Activated T-helper 17 cell treated with anti-CD3 and anti-CD28 coated beads, Interleukin-2, amount 50 U/mL, for 72 hours (primary cell): ENCODE results near the gene GUK1. TPM values are rescaled to one million over a fixed set of nuclear protein-coding genes. Genes with fewer than 3 reads are reported as not detected.

Experiments
- ATAC-seq: fragments of 150-1000 bp; cut with Tn5 transposase; replicated peaks from 2 replicates; pipeline ENCODE4 v1.10.0; 2021; ENCODE audit warnings: mild to moderate bottlenecking, moderate library complexity
- H3K27ac Mint-ChIP-seq: one replicate; pipeline ENCODE4 v1.8.0; 2022; ENCODE audit warnings: mixed read lengths
- H3K27me3 Mint-ChIP-seq: one replicate; pipeline ENCODE4 v1.8.0; 2022; ENCODE audit warnings: mixed read lengths
- H3K36me3 Mint-ChIP-seq: one replicate; pipeline ENCODE4 v1.8.0; 2022; ENCODE audit warnings: low read depth, mild to moderate bottlenecking, mixed read lengths
- H3K4me1 Mint-ChIP-seq: one replicate; pipeline ENCODE4 v1.8.0; 2022; ENCODE audit warnings: mixed read lengths
- H3K4me3 Mint-ChIP-seq: one replicate; pipeline ENCODE4 v1.8.0; 2022; ENCODE audit warnings: mild to moderate bottlenecking, mixed read lengths
- H3K9me3 Mint-ChIP-seq: one replicate; pipeline ENCODE4 v1.8.0; 2022; ENCODE audit warnings: mixed read lengths
- total RNA-seq, 2 donors: library from RNA; stranded (reverse); gene quantifications; one replicate each; pipeline ENCODE4 v1.2.3, GENCODE V29; 2022

The GUK1 gene
- total RNA-seq, 2 donors from 2014 or later = 284 to 285 TPM

DNA sequence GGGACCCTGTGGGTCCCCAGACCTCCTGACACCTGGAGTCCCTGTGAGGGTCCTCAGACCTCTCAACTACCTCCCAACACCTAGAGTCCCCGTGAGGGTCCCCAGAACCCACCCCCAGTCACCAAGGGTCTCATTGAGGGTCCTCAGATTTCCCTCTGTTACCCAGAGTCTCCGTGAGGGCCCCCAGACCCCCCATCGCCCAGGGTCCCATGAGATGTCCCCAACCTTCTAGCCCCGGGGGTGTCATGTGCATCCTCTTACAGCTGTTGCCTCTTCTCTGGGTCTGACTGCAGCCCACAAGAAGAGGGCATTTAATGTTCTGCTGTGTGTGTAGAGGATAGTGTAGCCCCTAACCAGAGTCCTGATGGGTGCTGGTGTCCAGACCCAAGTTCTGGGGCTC is 7.7 kb downstream of the GUK1 start:
- no peak overlapping the region for H3K27ac Mint-ChIP-seq
- no peaks in the 10 kb centered on the region for H3K27me3 Mint-ChIP-seq
- no peak overlapping the region for H3K4me3 Mint-ChIP-seq
- H3K9me3 Mint-ChIP-seq = no peaks in the 10 kb centered on the region
- no peak for ATAC-seq
- H3K36me3 Mint-ChIP-seq = peaks cover 32% of the 10 kb centered on the region
- peaks cover 14% of the 10 kb centered on the region for H3K4me1 Mint-ChIP-seq

DNA sequence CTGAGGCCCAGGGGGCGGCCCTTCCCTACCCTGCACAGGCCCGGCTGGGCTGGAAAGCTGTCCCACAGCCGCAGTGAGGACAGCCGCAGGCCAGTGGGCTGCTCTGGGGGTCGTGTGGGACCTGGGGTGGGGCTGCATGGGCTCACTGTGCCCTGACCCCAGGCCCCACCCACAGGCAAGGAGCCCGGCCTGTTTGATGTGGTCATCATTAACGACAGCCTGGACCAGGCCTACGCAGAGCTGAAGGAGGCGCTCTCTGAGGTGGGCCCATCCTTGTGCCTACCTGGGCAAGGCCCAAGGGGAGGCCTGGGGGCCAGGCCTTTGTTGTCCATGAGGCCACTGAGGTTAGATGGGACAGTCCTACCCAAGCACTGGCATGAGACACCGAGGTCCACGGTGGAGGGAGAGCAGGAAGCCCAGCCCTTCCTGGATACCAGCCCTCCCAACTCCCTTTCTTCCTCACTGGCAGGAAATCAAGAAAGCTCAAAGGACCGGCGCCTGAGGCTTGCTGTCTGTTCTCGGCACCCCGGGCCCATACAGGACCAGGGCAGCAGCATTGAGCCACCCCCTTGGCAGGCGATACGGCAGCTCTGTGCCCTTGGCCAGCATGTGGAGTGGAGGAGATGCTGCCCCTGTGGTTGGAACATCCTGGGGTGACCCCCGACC is 8.2 kb downstream of the GUK1 start:
- Mint-ChIP-seq H3K4me1 (peaks cover 9% of the 10 kb centered on the region), H3K27me3 (no peaks in the 10 kb centered on the region), H3K27ac (no peak overlapping the region), H3K4me3 (no peak overlapping the region), H3K36me3 (peaks cover 27% of the 10 kb centered on the region), H3K9me3 (no peaks in the 10 kb centered on the region)
- no peak for ATAC-seq

DNA sequence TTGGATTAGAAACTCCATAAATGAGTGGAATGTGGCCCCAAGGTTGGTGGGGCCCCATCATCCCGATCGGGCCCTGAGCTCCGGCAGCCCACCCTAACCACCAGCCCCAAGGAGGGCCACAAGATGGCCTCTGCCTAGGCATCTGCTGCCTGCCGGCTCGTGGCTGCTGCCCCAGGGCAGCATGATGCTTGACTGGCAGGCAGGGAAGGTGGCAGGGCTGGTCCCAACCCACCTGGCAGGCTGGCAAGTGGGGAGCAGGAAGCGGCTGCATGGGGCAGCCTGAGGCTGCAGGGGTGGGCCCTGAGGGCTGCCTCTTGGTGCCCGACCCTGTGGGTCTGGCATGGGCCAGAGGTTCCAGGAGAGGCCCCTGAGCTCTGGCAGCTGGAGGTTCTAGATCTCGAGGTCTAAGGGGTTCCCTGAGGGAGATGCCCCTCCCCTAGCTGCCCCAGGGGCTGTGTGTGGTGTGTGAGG is 8.9 kb downstream of the GUK1 start:
- no peaks in the 10 kb centered on the region for H3K27me3 Mint-ChIP-seq
- ATAC-seq = no peak
- H3K27ac Mint-ChIP-seq = no peak overlapping the region
- peaks cover 20% of the 10 kb centered on the region for H3K36me3 Mint-ChIP-seq
- H3K9me3 Mint-ChIP-seq = no peaks in the 10 kb centered on the region
- peaks cover 3% of the 10 kb centered on the region for H3K4me1 Mint-ChIP-seq
- no peak overlapping the region for H3K4me3 Mint-ChIP-seq

DNA sequence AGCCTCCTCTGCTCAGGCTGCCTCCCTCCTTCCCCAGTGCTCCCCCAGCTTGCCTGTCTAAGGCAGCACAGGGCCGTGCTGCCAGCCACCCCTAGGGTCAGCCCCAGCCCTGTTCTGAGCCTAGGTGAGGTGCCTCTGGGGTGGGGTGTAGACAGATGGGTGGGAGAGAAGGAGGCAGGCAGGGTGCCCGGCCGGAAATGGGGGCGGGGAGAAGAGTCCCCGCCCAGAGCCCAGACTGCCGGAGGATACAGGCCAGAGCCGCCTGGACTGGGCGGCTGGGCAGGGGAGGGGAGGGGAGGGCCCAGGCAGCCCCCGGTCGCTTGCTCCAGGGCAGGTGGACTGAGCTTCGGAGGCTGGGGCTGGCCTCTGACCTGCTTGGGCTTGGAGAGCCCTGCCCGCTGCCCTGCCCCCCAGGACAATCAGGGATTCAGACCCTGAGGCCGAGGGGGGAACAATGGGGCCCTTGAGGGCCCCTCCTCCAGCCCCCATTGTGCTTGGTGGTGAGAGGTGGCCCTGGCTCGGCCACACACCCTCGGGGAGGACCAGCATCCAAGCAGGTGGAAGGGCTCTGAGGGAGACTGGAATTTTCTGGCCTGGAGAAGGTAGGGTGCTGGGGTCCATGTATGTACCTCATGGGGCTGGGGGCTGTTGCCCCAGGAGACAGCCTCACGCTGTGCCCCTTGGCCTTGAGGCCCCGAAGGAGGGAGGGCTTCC is 9.5 kb downstream of the GUK1 start, which contains the start of gene GJC2:
Gene GJC2, plus strand, starts transcription at position 525 of the 714 bp plus-strand sequence. CDS start 7,829 bp downstream, outside the sequence.
- Mint-ChIP-seq H3K4me1 (no peaks in the 10 kb centered on the region), H3K36me3 (peaks cover 20% of the 10 kb centered on the region), H3K4me3 (no peak within 1 kb of the TSS), H3K27ac (no peak within 1 kb of the TSS), H3K27me3 (no peaks in the 10 kb centered on the region), H3K9me3 (no peaks in the 10 kb centered on the region)
- ATAC-seq = peak; percentile 5

DNA sequence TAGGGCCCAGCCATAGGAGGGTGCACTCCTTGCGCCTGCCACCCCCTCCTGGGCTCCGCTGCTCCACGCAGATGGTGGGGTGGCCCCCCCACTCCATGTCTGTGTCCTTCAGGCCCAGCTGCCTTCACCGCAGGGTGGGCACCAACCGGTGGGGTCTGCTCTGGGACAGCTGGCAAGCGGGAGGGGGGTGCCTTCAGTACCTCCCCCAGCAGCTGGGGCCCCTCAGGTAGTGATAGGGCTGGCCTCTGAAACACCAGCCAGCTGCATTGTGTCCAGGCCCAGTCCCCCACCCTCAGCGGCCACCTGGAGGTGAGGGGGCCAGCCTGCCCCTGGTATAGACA is 10.0 kb downstream of the GUK1 start:
- ATAC-seq = no peak
- H3K9me3 Mint-ChIP-seq = no peaks in the 10 kb centered on the region
- peaks cover 15% of the 10 kb centered on the region for H3K36me3 Mint-ChIP-seq
- no peak overlapping the region for H3K4me3 Mint-ChIP-seq
- peaks cover 5% of the 10 kb centered on the region for H3K4me1 Mint-ChIP-seq
- H3K27ac Mint-ChIP-seq = no peak overlapping the region
- no peaks in the 10 kb centered on the region for H3K27me3 Mint-ChIP-seq

DNA sequence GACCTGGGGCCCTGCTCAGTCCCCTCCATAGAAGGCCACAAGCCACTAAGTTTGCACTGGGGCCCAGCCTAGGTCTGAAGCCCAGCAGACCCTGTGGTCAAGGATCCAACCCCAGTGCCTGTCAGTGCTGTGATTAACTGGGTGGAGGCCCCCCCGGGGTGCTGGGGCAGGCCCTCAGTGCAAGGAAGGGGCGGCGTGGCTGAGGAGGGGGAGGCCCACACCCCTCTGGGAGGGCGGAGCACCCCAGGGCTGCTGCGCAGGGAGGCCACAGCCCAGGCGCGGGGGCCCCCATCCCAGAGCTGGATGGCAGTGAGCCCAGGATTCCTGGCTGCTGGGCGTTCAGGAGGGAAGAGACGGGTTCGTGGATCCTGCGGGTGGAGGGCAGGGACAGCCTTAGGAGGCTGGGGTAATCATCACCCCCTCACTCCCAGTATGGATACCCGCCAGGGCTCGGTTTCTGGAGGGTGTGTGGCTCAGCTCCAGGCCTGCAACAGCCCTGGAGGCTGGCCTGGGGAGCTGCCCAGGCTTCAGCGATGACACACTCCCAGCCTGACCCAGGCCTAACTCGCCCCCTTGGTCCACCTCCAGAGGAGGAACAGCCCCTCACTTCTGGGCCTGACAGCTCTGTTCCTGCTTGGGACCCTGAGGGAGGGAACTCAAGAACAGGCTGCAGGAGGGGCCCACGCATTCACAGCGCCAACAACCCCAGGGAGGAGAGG is 10.5 kb downstream of the GUK1 start:
- Mint-ChIP-seq H3K4me3 (no peak overlapping the region), H3K9me3 (no peaks in the 10 kb centered on the region), H3K27ac (no peak overlapping the region), H3K4me1 (peaks cover 7% of the 10 kb centered on the region), H3K27me3 (no peaks in the 10 kb centered on the region), H3K36me3 (peaks cover 12% of the 10 kb centered on the region)
- no peak for ATAC-seq

DNA sequence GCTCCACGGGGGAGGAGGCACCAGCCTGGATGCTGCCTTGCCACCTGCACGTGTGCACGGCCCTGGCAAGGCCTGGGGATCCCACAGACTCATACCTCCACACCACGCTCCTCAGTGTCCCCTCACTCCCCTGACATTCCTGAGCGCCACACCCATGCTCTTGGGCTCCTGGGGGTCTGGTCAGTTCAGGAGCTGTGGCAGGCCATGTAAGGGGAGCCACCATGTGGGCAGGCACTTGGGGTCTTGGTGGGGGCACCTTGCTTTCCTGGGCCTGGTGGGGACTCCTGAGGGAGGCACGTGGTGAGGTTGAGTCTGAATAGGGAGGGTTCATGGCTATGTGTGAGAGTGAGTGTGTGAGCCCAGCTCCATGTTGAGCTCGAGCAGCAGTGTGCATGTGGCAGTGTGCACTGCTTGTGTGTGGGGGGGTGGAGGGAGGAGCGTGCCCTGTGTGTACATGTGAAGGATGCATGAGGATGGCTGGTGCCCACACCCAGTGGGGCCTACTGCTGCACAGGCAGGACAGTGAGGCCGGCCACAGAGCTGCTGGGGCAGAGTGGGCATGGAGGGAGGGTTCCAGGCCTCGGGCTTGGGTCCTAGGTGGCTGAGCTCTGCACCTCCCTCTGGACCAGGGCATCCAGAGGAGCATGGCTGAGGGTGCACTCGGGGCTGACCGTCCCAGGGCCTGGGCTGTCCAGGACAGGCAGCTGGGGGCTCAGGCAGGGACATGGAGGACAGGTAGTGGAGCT is 11.3 kb downstream of the GUK1 start:
- peaks cover 7% of the 10 kb centered on the region for H3K4me1 Mint-ChIP-seq
- H3K9me3 Mint-ChIP-seq = no peaks in the 10 kb centered on the region
- no peak overlapping the region for H3K27ac Mint-ChIP-seq
- H3K27me3 Mint-ChIP-seq = no peaks in the 10 kb centered on the region
- no peak overlapping the region for H3K4me3 Mint-ChIP-seq
- peaks cover 5% of the 10 kb centered on the region for H3K36me3 Mint-ChIP-seq
- no peak for ATAC-seq

DNA sequence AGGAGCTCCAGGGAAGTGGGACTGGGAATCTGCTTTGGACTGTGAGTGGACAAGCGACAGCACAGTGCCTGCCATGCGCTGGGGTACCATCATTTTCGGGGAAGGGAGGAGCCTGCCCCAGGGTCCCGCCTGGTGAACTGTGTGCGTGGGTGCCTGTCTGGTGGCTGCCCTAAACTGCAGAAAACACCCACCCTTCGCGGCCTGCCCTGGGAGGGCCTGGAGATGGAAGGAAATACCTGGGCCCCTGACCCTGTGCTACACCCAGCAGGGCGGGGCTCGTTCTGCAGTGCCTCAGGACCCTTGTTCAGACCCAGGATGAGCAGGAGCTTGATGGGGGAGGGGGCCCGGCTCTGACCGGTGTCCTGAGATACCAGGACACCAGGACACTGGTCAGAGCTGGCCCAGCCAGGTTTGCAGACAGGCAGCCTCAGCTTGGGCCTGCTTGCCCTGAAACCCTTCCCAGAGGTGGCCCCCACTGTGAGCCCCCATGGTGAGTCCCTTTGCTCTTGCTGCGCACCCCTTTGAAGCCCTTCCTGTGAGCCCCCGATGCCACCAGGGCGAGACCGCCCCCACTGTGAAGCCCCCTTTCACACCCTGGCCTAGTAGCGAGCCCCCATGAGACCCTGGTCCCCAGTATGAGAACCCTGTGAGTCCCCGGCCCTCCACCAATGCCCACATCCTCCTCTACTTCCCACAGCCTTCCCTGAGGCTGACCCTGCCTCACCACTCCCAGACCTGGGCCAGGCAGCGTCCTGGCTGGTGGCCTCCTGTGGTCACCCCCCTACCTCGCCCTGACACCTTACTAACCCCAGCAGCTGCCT is 12.2 kb downstream of the GUK1 start:
- H3K4me1 Mint-ChIP-seq = peaks cover 7% of the 10 kb centered on the region
- ATAC-seq = no peak
- H3K36me3 Mint-ChIP-seq = no peaks in the 10 kb centered on the region
- H3K9me3 Mint-ChIP-seq = no peaks in the 10 kb centered on the region
- H3K4me3 Mint-ChIP-seq = no peak overlapping the region
- no peaks in the 10 kb centered on the region for H3K27me3 Mint-ChIP-seq
- H3K27ac Mint-ChIP-seq = peak overlapping the region; percentile 71

DNA sequence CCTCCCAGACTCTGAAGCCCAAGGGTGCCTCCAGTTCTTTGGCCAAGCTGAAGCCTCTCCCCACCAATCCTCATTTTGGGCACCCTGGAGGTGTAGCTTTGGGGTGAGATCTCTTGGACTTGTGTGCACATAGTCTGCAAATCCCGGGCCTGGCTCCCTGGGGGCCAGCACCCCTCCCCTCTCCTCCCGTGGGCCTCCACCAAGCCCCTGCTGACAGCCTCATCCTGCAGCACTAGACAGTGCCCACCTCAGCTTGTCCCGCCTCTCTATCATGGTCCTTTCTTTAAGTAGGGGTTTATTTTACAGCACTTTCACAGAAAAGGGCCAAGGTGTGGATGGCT is 12.8 kb downstream of the GUK1 start:
- peaks cover 7% of the 10 kb centered on the region for H3K4me1 Mint-ChIP-seq
- no peaks in the 10 kb centered on the region for H3K27me3 Mint-ChIP-seq
- no peak overlapping the region for H3K4me3 Mint-ChIP-seq
- H3K9me3 Mint-ChIP-seq = no peaks in the 10 kb centered on the region
- no peak for ATAC-seq
- H3K27ac Mint-ChIP-seq = peak overlapping the region; percentile 71
- no peaks in the 10 kb centered on the region for H3K36me3 Mint-ChIP-seq

DNA sequence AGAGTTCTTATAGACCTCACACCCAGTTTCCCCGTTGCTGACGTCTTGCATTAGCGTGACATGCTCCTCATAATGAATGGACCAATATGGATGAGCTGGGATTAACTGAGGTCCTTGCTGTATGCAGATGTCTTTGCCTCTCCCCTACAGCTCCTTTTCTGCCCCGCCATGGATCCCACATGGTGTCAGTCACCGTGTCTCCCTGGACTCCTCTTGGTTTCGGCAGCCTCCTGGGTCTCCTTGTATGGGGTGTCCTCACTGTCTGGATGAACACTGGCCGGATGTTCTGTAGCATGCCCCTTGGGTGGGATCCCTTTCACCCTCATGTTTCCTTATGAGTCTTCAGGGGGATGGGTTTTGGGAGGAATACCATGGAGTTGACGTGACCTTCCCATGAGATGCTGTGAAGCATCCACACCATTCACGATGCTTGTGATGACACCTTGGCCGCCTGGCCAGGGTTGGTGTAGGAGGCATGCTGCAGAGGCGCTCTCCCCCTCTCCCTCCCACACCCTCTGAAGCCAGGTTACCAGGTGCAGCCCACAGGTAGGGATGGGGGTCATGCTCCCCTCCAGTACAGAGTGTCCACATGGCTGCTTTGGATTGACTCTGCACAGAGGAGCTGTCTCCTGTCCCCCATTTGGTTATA is 14.1 kb downstream of the GUK1 start:
- Mint-ChIP-seq H3K4me1 (peaks cover 7% of the 10 kb centered on the region), H3K27me3 (no peaks in the 10 kb centered on the region), H3K9me3 (no peaks in the 10 kb centered on the region), H3K4me3 (no peak overlapping the region), H3K27ac (no peak overlapping the region), H3K36me3 (no peaks in the 10 kb centered on the region)
- ATAC-seq = no peak

DNA sequence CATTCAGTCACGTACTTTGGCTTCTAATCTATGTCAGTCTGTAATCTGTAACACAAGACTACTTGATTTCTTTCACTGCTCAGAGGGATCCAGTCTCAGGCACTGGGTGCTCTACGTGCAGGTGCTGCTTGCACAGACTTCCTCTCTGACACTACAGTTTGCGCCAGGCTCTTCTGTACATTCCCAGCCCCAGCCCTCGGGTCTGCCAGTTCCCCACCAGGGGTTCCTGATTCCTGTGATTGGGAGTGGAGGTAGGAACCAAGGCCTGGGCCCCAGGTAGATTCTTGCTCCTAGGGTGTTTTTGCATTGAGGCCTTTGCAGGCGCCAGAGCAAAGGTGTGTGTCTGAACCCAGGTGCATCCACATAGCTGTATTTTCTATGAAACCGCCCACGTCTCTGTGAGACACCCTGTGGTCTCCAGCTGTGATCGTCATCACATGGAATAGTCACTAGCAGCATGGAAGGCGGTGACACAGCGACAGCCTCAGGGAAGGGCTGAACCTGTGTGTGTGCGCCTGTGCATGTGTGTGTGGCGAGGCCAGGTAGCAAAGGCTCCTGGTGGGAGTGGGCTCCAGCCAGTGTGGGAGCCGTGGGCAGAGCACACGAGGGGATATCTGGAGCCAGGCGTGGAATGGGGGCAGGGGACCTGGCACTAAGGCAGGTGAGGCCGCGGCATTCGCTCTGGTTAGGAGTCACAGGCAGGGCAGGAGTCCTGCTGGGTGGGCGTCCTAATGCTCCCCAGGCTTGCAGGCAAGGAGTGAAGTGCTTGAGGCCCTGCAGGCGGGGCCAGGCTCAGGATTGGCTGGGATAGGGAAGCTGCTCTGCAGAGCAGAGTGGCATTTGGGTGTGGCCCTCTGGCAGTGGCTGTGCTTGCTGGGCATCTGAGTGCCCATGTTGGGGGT is 14.8 kb downstream of the GUK1 start:
- Mint-ChIP-seq H3K9me3 (no peaks in the 10 kb centered on the region), H3K27ac (peak overlapping the region; percentile 66), H3K36me3 (no peaks in the 10 kb centered on the region), H3K4me3 (peak overlapping the region; percentile 44), H3K27me3 (no peaks in the 10 kb centered on the region), H3K4me1 (peaks cover 7% of the 10 kb centered on the region)
- ATAC-seq = peak; percentile 87

DNA sequence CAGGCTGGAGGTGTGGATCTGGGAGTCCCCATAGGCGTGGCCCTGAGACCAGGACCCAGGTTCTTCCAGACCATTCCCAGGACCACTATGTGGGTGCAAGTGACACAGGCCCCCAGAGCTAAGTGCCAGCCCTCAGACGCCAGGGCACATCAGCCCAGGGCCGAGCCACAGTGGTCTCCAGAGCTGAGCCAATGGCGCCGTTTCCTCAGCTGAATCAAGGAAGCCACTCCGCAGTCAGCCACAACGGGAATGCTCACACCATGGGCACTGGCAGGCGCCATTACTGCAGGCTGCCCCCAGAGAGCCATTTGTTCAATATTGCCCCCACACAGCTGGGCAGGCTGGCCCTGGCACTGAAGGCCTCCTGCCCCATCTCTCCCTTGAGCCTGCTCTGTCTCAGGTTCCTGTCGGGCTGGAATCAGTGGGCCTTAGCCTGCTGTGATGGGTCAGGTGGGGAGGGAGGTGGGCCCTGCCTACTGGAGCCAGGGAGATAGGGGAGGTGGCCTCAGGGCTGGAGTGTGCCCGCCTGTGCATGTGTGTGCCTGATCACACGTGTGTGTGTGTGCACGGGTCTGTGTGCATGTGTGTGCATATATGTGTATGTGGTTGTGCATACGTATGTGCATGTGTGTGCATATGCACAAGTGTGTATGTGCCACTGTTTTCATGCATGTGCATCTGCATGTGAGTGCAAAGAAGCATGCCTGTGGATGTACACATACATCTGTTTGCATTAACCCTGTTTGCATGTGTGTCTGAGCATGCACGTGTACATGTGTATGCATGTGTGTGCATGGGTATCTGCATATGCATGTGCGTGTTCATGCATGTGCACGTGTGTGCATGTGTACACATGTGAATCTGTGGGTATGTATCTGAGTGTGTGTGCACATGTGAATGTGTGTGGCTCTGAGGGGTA is 15.8 kb downstream of the GUK1 start:
- no peaks in the 10 kb centered on the region for H3K27me3 Mint-ChIP-seq
- no peak overlapping the region for H3K27ac Mint-ChIP-seq
- no peak for ATAC-seq
- H3K36me3 Mint-ChIP-seq = no peaks in the 10 kb centered on the region
- no peak overlapping the region for H3K4me3 Mint-ChIP-seq
- peaks cover 7% of the 10 kb centered on the region for H3K4me1 Mint-ChIP-seq
- H3K9me3 Mint-ChIP-seq = no peaks in the 10 kb centered on the region
